Measurements from ENCODE around the gene TPRG1. TPM values are rescaled to one million over a fixed set of nuclear protein-coding genes. Genes with fewer than 3 reads are reported as not detected.

The TPRG1 gene
- total RNA-seq, 2 donors from 2014 or later, result 0.69 to 1.3 TPM

DNA sequence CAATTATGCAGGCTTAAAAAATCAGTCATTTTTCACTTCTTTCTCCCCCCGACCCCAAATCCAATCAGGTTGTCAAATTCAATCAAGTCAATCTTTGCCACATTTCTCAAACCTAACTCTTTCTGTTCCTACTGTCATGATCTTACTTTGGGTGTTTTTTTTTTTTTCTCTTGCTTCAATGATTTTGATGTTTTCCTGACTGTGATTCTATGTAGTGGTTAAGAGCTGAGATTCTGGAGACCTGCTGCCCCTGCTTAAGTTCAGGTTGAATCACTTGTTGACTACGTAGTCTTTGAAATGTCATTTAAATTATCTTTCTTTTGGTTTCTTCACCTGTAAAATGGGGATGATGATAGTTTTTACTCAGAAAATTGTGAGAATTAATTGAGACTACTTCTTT, 117.5 kb downstream of the TPRG1 start:
- H3K9me3 Mint-ChIP-seq, result no peaks in the 10 kb centered on the region
- H3K27me3 Mint-ChIP-seq (ENCODE audit: insufficient read depth), result peaks cover 20% of the 10 kb centered on the region
- H3K4me1 Mint-ChIP-seq, result peaks cover 8% of the 10 kb centered on the region
- Histone ChIP-seq H3K9me3 (ENCODE audit: control insufficient read depth, low read length) (no peaks in the 10 kb centered on the region), H3K4me1 (ENCODE audit: control insufficient read depth, insufficient read depth, low read length) (no peaks in the 10 kb centered on the region), H3K4me3 (ENCODE audit: low read length) (no peak overlapping the region), H3K27ac (ENCODE audit: low read depth, low read length) (no peak overlapping the region), H3K27me3 (ENCODE audit: control insufficient read depth, insufficient read depth, low read length, poor library complexity, severe bottlenecking) (peaks cover 33% of the 10 kb centered on the region), H3K36me3 (ENCODE audit: control insufficient read depth, insufficient read depth, low read length) (no peaks in the 10 kb centered on the region), H3K9ac (ENCODE audit: extremely low read depth, low read length, poor library complexity, severe bottlenecking) (no peak overlapping the region)
- no peaks in the 10 kb centered on the region for H3K36me3 Mint-ChIP-seq (ENCODE audit: low read depth)
- TF ChIP-seq, protein P1, sequence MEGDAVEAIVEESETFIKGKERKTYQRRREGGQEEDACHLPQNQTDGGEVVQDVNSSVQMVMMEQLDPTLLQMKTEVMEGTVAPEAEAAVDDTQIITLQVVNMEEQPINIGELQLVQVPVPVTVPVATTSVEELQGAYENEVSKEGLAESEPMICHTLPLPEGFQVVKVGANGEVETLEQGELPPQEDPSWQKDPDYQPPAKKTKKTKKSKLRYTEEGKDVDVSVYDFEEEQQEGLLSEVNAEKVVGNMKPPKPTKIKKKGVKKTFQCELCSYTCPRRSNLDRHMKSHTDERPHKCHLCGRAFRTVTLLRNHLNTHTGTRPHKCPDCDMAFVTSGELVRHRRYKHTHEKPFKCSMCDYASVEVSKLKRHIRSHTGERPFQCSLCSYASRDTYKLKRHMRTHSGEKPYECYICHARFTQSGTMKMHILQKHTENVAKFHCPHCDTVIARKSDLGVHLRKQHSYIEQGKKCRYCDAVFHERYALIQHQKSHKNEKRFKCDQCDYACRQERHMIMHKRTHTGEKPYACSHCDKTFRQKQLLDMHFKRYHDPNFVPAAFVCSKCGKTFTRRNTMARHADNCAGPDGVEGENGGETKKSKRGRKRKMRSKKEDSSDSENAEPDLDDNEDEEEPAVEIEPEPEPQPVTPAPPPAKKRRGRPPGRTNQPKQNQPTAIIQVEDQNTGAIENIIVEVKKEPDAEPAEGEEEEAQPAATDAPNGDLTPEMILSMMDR (conservative IDR thresholded peaks at IDR 0.05), result no peak
- WGBS, 2 experiments (ENCODE audit: insufficient coverage in 1 of 2, insufficient read length in 1 of 2), result 88 to 90% methylated on average over 2 of the region's 2 CpGs
- no peak overlapping the region for H3K27ac Mint-ChIP-seq
- DNase-seq, result no peak
- no peak overlapping the region for H3K4me3 Mint-ChIP-seq

DNA sequence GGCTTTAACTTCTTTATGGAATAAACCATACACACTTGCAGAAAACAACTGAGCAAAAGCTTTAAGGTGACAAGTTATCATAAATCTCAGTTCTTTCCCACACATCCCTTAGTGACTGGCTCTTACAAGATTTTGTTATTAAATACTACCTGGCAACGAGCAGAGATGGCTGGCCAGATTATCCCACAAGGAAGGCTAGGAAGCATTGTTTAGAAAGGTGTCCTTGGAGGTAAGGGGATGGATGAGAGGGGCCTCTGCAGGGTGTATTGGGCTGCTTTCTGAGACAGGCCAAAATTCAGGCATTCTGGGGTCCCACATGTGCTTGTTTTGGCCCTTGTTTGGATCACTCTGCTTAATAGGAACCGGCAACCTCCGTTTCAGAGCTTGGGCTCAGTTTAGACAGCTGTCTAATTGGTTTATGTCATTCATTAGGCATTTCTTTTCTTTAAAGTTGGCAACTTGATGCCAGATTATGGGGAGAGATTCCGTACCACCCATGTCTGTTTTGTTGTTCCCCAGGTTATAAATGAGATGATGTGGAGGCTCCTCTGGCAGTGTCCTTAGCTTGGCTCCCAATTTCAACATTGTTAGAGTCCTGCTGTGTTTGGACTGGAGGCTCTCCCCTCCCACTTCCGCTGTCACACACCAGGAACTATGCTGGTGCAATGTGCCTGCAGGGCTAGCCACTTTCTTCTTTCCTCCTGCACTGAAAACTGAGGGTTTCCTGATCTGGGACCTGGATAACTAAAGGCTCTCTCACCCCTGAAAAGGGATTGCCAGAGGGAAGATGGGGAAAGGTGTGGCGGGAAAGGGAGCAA, 121.1 kb downstream of the TPRG1 start:
- no peak overlapping the region for H3K27ac ChIP-seq (ENCODE audit: low read depth, low read length)
- no peaks in the 10 kb centered on the region for H3K36me3 Mint-ChIP-seq (ENCODE audit: low read depth)
- H3K36me3 ChIP-seq (ENCODE audit: control insufficient read depth, insufficient read depth, low read length), result no peaks in the 10 kb centered on the region
- peaks cover 3% of the 10 kb centered on the region for H3K27me3 Mint-ChIP-seq (ENCODE audit: insufficient read depth)
- peaks cover 13% of the 10 kb centered on the region for H3K4me1 Mint-ChIP-seq
- WGBS, 2 experiments (ENCODE audit: insufficient coverage in 1 of 2, insufficient read length in 1 of 2), result 91 to 92% methylated on average over 3 to 6 of the region's 6 CpGs
- no peak for DNase-seq
- TF ChIP-seq, protein P1 (conservative IDR thresholded peaks at IDR 0.05), result no peak
- no peak overlapping the region for H3K27ac Mint-ChIP-seq
- no peaks in the 10 kb centered on the region for H3K9me3 Mint-ChIP-seq
- no peaks in the 10 kb centered on the region for H3K9me3 ChIP-seq (ENCODE audit: control insufficient read depth, low read length)
- no peak overlapping the region for H3K4me3 Mint-ChIP-seq
- H3K4me1 ChIP-seq (ENCODE audit: control insufficient read depth, insufficient read depth, low read length), result no peaks in the 10 kb centered on the region
- no peak overlapping the region for H3K9ac ChIP-seq (ENCODE audit: extremely low read depth, low read length, poor library complexity, severe bottlenecking)
- H3K4me3 ChIP-seq (ENCODE audit: low read length), result no peak overlapping the region
- H3K27me3 ChIP-seq (ENCODE audit: control insufficient read depth, insufficient read depth, low read length, poor library complexity, severe bottlenecking), result peaks cover 20% of the 10 kb centered on the region

DNA sequence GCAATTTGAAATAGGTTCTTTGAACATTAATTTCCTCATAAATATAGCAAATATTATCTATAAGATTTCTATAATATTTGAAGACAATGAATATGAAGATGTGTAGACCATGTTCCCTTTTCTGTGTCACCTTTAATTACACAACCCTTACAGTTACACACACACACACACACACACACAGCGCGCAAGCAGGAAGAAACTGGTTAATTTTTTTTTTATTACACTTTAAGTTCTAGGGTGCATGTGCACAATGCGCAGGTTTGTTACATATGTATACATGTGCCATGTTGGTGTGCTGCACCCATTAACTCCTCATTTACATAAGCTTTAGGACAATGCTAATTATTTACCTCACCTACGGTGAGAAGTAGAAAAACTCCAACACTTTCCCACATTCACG, 122.9 kb downstream of the TPRG1 start:
- Histone ChIP-seq H3K9me3 (ENCODE audit: control insufficient read depth, low read length) (no peaks in the 10 kb centered on the region), H3K4me3 (ENCODE audit: low read length) (no peak overlapping the region), H3K9ac (ENCODE audit: extremely low read depth, low read length, poor library complexity, severe bottlenecking) (no peak overlapping the region), H3K27ac (ENCODE audit: low read depth, low read length) (no peak overlapping the region), H3K36me3 (ENCODE audit: control insufficient read depth, insufficient read depth, low read length) (no peaks in the 10 kb centered on the region), H3K27me3 (ENCODE audit: control insufficient read depth, insufficient read depth, low read length, poor library complexity, severe bottlenecking) (peaks cover 19% of the 10 kb centered on the region), H3K4me1 (ENCODE audit: control insufficient read depth, insufficient read depth, low read length) (no peaks in the 10 kb centered on the region)
- no peak overlapping the region for H3K4me3 Mint-ChIP-seq
- peaks cover 9% of the 10 kb centered on the region for H3K4me1 Mint-ChIP-seq
- peaks cover 6% of the 10 kb centered on the region for H3K27me3 Mint-ChIP-seq (ENCODE audit: insufficient read depth)
- no peaks in the 10 kb centered on the region for H3K9me3 Mint-ChIP-seq
- H3K27ac Mint-ChIP-seq, result no peak overlapping the region
- 93 to 100% methylated on average over 2 to 5 of the region's 5 CpGs for WGBS, 2 experiments (ENCODE audit: insufficient coverage in 1 of 2, insufficient read length in 1 of 2)
- TF ChIP-seq, protein P1 (conservative IDR thresholded peaks at IDR 0.05), result no peak
- H3K36me3 Mint-ChIP-seq (ENCODE audit: low read depth), result no peaks in the 10 kb centered on the region
- DNase-seq, result no peak

Data from endodermal cell (in vitro differentiated cells).